Endothelial cell (in vitro differentiated cells): Measurements from ENCODE around the gene STK40. TPM values are rescaled to one million over a fixed set of nuclear protein-coding genes. Genes with fewer than 3 reads are reported as not detected.

Experiments used
- DNase-seq: peaks from one replicate; pipeline ENCODE4 v3.0.0; 2021; ENCODE audit warnings: low spot score
- H3K27ac Mint-ChIP-seq: one replicate; pipeline ENCODE4 v1.8.0; 2021; ENCODE audit warnings: mixed read lengths, inconsistent platforms; ENCODE audit not compliant: unreplicated experiment
- H3K27me3 Mint-ChIP-seq: one replicate; pipeline ENCODE4 v1.8.0; 2021; ENCODE audit warnings: mild to moderate bottlenecking, moderate library complexity, mixed read lengths, inconsistent platforms; ENCODE audit not compliant: unreplicated experiment
- H3K36me3 Mint-ChIP-seq: one replicate; pipeline ENCODE4 v1.8.0; 2021; ENCODE audit warnings: mild to moderate bottlenecking, low read depth, mixed read lengths, inconsistent platforms; ENCODE audit not compliant: unreplicated experiment
- H3K4me1 Mint-ChIP-seq: one replicate; pipeline ENCODE4 v1.8.0; 2021; ENCODE audit warnings: mild to moderate bottlenecking, mixed read lengths, inconsistent platforms; ENCODE audit not compliant: unreplicated experiment
- H3K4me3 Mint-ChIP-seq: one replicate; pipeline ENCODE4 v1.8.0; 2021; ENCODE audit warnings: mild to moderate bottlenecking, mixed read lengths, inconsistent platforms; ENCODE audit not compliant: unreplicated experiment
- H3K9me3 Mint-ChIP-seq: one replicate; pipeline ENCODE4 v1.8.0; 2021; ENCODE audit warnings: mixed read lengths, inconsistent platforms; ENCODE audit not compliant: unreplicated experiment
- total RNA-seq: library from RNA; stranded (reverse); fragmentation: NEBNext Ultra II Directional; extraction: Animal tissue kit (Norgen Biotek cat#: 25700); gene quantifications from one replicate; pipeline ENCODE4 v1.2.1, GENCODE V29; 2021; ENCODE audit not compliant: unreplicated experiment
- TF ChIP-seq, protein P1 (sequence below): fragments of 200-600 bp; sonication (generic); IDR thresholded peaks from one replicate; pipeline ENCODE4 v1.5.0; 2021; ENCODE audit warnings: antibody characterized with exemption; ENCODE audit not compliant: unreplicated experiment

STK40 gene
- total RNA-seq, 1 donor from 2014 or later: 37.3 TPM

DNA sequence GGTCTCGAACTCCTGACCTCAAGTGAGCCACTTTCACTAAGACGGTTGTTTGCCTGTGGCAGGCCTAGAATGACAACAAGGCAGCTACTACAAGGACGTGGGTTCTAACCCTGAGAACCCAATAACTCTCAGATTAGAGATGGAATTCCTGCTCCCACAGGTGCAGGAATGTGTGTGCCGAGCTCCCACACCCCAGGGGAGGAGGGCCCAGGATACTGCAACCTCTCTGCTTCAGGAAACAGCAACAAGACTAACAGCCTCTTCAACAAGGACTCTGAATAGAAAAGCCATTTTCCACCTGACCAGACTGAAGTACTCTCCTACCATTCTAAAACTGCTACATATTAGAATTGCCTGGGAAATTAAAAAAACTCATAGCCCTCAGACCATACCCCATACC, 7.1 kb upstream of the STK40 start:
- Mint-ChIP-seq H3K27ac (no peak overlapping the region), H3K27me3 (peaks cover 3% of the 10 kb centered on the region)
- DNase-seq: no peak

DNA sequence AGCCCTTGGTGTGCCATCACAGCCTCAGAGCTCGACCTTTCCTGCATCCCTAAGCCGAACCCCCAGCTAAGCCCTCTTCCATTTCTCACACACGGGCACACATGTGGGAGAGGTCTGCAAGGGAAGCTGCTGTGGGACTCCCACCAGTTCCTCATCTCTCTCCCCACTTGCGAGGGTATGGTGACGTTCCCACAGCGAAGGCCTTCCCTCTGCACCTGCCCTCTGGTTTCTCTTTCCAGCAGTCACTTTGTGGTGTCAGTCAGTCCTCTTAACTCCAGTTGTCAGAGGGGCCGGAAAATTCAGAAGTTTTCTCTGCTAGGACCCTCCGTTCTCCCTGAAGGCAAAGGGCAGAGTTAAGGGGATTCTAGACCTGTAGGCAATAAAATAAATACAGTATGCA, 5.5 kb upstream of the STK40 start:
- H3K36me3 Mint-ChIP-seq: peaks cover 15% of the 10 kb centered on the region
- TF ChIP-seq, protein P1, sequence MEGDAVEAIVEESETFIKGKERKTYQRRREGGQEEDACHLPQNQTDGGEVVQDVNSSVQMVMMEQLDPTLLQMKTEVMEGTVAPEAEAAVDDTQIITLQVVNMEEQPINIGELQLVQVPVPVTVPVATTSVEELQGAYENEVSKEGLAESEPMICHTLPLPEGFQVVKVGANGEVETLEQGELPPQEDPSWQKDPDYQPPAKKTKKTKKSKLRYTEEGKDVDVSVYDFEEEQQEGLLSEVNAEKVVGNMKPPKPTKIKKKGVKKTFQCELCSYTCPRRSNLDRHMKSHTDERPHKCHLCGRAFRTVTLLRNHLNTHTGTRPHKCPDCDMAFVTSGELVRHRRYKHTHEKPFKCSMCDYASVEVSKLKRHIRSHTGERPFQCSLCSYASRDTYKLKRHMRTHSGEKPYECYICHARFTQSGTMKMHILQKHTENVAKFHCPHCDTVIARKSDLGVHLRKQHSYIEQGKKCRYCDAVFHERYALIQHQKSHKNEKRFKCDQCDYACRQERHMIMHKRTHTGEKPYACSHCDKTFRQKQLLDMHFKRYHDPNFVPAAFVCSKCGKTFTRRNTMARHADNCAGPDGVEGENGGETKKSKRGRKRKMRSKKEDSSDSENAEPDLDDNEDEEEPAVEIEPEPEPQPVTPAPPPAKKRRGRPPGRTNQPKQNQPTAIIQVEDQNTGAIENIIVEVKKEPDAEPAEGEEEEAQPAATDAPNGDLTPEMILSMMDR: no peak
- H3K27ac Mint-ChIP-seq: no peak overlapping the region
- H3K27me3 Mint-ChIP-seq: peaks cover 4% of the 10 kb centered on the region
- DNase-seq: no peak
- H3K4me3 Mint-ChIP-seq: no peak overlapping the region
- H3K9me3 Mint-ChIP-seq: no peaks in the 10 kb centered on the region
- peaks cover 10% of the 10 kb centered on the region for H3K4me1 Mint-ChIP-seq

More for the DNA sequence above, 7.1 kb upstream of the STK40 start:
- peaks cover 15% of the 10 kb centered on the region for H3K36me3 Mint-ChIP-seq
- TF ChIP-seq, protein P1: no peak
- H3K4me1 Mint-ChIP-seq: peaks cover 7% of the 10 kb centered on the region
- H3K9me3 Mint-ChIP-seq: no peaks in the 10 kb centered on the region
- H3K4me3 Mint-ChIP-seq: no peak overlapping the region

- peaks cover 8% of the 10 kb centered on the region for H3K27me3 Mint-ChIP-seq
- peaks cover 15% of the 10 kb centered on the region for H3K36me3 Mint-ChIP-seq
- H3K4me3 Mint-ChIP-seq: no peak overlapping the region
- TF ChIP-seq, protein P1: no peak
- no peak overlapping the region for H3K27ac Mint-ChIP-seq
- DNase-seq: no peak
- peaks cover 12% of the 10 kb centered on the region for H3K4me1 Mint-ChIP-seq
- no peaks in the 10 kb centered on the region for H3K9me3 Mint-ChIP-seq
Measured at GRCh38 chr1:36390411-36390810, 4.7 kb upstream of the STK40 start.

- no peak overlapping the region for H3K27ac Mint-ChIP-seq
- H3K4me1 Mint-ChIP-seq: peaks cover 14% of the 10 kb centered on the region
- H3K27me3 Mint-ChIP-seq: peaks cover 8% of the 10 kb centered on the region
- H3K4me3 Mint-ChIP-seq: no peak overlapping the region
- no peak for DNase-seq
- H3K36me3 Mint-ChIP-seq: peaks cover 15% of the 10 kb centered on the region
- H3K9me3 Mint-ChIP-seq: no peaks in the 10 kb centered on the region
- TF ChIP-seq, protein P1: no peak
Measured at GRCh38 chr1:36389999-36390398, 4.3 kb upstream of the STK40 start.

DNA sequence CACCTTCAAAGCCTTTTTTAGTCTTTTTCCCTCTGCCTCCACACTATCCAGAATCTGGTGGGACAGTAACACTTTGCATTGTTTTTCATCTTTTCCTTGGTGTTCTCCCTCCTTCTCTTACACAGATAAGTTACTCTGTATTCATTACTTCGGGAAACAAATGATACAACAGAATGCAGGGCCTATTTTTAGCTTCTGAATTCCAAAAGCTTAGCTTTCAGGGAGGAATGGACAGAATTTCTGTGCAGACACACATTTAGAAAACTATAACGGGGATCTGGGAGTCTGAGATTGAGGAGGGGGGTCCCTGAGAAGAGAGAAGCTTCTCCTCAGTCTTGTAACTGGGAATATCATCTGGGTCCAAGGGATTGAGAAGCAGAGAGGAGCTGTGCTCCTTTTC, 3.5 kb upstream of the STK40 start:
- Mint-ChIP-seq H3K9me3 (no peaks in the 10 kb centered on the region), H3K27me3 (peaks cover 8% of the 10 kb centered on the region), H3K36me3 (peaks cover 18% of the 10 kb centered on the region), H3K27ac (no peak overlapping the region), H3K4me1 (peaks cover 21% of the 10 kb centered on the region), H3K4me3 (peak overlapping the region; percentile 40)
- TF ChIP-seq, protein P1: no peak
- no peak for DNase-seq
